Eye (tissue), 1 donor: ENCODE data around the gene ARID1B.

Experiments
- DNase-seq: peaks from one replicate; pipeline ENCODE4 v3.0.0-alpha.2; 2015

The ARID1B gene

GRCh38 chr6:156776840-156777576 lies at the start of gene ARID1B:
TSS of gene ARID1B (plus strand) at chr6:156777378. CDS start at chr6:156777681, 303 bp downstream.
- DNase-seq: peak; percentile 95

DNA sequence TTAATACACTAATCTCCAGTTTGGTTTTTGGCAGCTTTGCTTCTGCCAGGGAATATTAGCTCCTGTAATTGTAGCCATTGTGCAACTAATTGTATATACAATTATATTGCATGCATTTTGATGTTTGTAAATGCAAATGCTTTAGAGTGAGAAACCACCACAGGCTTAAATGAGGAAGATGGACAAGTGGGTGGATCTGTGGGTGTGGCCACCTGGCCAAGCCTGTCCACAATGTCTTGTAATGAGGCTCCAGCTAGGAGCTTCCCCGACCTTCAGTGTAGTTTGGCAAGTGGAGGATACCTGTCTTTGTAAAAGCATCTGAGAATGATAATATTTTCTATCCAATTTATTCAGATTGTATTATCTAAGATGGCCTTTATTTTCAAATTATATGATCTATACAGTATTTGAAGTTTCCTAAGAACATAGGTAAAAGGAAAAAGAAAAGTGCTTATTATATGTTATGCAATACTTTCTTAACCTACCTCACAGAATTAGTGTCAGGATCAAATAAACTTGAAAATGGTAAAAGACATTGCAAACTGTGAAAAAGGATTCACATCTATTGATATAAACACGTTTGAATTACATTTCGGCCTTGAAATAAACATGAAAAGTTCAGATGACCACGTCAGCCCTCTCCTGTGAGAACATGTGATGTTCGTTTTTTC lies 49.3 kb upstream of the ARID1B start:
- DNase-seq: no peak

DNA sequence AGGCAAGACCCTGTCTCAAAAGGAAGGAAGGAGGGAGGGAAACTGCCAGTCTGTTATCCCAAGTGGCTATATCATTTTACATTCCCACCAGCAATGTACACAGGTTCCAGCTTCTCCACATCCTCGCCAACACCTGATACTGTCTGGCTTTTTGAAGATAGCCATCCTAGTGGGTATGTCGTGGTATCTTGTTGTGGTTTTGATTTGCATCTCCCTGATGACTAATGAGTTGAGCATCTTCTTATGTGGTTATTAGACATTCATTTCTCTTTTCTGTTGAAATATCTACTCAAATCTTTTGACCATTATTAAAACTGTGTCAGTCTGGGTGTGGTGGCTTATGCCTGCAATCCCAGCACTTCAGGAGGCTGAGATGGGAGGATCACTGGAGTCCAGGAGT lies 47.9 kb upstream of the ARID1B start:
- no peak for DNase-seq

- peak; percentile 58 for DNase-seq
Measured at GRCh38 chr6:156731396-156731795, 45.8 kb upstream of the ARID1B start.

DNA sequence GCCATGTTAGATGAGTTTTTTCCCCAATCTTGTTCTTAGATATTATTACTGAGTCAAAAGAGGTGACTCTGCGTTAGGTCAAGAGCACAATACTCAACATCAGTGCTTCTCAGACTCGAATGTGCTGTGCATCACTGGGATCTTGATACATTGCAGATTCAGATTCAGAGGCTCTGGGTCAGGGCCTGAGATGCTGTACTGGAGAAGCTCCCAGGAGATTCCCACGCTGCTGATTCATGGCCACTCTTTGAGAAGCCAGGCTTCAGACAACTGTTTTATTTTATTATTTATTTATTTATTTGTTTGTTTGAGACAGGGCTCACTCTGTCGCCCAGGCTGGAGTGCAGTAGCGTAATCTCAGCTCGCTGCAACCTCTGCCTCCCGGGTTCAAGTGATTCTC lies 41.4 kb upstream of the ARID1B start:
- no peak for DNase-seq

DNA sequence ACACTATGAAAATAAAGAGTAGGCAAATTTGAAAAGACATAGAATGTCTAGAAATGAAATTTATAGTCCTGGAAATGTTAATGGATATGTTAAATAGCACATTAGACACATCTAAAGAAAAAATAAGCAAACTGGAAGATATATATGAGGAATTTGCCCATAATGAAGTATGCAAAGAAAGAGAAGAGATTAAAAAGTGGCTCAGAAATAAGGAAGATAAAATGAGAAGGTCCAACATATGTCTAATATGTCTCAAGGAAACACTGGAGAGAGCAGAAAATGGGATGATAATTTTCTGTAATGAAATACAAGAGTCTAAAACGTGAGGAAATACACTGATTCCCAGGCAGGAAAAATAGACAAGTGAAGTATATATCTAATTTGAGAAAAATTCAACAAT lies 36.6 kb upstream of the ARID1B start:
- no peak for DNase-seq

DNA sequence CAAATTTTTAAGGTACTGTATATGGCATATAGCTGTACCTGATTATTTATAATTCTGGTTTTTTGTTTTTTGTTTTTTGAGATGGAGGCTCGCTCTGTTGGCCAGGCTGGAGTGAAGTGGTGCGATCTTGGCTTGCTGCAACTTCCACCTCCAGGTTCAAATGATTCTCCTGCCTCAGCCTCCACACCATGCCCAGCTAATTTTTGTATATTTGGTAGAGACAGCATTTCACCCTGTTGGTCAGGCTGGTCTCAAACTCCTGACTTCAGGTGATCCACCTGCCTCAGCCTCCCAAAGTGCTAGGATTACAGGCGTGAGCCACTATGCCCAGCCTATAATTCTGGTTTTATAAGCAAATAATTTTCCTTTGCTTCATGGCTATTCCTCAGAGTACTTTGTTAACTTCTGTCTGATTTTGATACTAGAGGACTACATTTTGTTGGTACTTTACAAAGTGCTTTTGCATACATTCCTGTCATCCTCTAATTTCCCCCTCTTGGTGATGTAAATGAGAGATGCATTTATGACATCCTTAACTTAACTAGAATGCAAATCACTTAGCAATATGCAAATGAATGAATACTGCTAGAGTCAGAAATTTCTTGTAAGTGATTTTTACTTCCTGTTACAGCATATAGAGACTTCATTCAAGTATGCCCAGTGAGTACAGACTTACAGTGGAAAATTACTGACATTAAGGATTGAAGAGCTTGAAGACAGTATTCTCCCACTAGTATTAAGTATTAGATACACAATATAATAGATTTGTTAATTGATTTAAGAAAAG lies 35.7 kb upstream of the ARID1B start:
- DNase-seq: no peak

GRCh38 chr6:156747715-156748114 lies 29.5 kb upstream of the ARID1B start:
- DNase-seq: peak; percentile 39

DNA sequence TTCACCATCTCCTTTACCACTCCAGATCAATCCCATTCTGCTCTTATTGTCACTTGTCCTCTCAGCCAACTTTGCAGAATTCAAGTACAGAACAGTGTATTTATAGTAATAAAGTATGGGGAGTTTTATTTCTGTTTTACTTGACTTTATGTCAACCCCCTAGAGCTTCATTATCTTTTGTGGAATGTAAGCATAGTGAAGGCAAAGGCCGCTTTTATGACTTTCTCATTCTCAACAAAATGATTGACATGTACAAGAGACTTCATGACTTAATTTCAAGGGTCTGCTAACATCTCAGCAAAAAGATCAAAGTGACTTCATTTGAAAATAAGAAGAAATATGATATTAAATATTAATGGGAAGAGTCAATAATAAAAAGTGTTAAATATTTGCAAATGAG lies 28.7 kb upstream of the ARID1B start:
- no peak for DNase-seq

- DNase-seq: no peak
Measured at GRCh38 chr6:156752666-156753301, 24.4 kb upstream of the ARID1B start.

- no peak for DNase-seq
Measured at GRCh38 chr6:156756630-156757610, 20.3 kb upstream of the ARID1B start.

DNA sequence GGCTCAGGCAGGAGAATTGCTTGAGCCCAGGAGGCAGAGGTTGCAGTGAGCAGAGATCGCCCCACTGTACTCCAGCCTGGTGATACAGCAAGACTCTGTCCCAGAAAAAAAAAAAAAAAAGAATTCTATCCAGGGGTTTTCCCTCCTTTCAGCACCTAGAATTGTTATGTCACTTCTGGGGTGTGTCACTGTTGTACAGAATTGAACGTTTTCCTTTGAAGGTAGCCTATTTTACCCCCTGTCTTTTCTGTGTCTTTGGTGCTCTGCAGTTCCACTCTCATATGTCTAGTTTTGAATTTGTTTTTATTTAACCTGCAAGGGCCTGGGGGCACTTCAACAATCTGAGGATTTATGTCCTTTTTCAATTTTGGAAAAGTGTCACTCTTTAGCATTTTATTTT lies 19.3 kb upstream of the ARID1B start:
- no peak for DNase-seq

DNA sequence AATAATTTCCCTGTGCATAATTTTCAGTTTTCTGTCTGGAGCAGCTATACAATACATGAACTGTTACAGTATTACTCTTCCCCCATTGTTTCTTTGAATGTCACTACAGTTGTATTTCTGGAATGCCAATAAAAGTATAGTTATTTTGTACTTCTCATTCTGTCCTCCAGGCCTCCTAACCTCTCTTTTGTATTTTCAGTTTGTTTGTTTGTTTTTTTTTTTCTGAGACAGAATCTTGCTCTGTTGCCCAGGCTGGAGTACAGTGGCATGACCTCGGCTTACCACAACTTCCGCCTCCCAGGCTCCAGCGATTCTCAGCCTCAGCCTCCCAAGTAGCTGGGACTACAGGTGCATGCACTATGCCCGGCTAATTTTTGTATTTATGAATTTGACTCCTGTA lies 16.8 kb upstream of the ARID1B start:
- DNase-seq: no peak

- no peak for DNase-seq
Measured at GRCh38 chr6:156762547-156762946, 14.6 kb upstream of the ARID1B start.

DNA sequence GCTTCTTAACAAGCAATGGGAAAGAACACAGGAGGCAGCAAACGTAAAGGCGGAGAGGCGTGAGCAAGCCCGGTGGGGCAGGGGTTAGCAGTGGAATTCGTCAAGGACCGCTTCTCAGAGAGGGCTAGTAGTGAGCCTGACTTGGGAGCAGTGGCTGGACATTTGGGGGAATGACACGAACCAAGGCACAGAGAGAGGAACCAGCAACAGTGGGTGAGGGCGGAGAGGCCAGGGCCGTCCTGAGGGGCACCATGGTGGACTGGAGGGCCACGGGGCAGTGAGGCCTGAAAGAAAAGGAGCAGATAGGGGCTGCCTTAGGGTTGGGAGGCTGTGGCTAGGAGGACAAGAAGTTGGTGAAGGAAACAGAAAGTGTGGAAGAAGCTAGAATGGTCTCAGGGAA lies 12.1 kb upstream of the ARID1B start:
- DNase-seq: no peak

DNA sequence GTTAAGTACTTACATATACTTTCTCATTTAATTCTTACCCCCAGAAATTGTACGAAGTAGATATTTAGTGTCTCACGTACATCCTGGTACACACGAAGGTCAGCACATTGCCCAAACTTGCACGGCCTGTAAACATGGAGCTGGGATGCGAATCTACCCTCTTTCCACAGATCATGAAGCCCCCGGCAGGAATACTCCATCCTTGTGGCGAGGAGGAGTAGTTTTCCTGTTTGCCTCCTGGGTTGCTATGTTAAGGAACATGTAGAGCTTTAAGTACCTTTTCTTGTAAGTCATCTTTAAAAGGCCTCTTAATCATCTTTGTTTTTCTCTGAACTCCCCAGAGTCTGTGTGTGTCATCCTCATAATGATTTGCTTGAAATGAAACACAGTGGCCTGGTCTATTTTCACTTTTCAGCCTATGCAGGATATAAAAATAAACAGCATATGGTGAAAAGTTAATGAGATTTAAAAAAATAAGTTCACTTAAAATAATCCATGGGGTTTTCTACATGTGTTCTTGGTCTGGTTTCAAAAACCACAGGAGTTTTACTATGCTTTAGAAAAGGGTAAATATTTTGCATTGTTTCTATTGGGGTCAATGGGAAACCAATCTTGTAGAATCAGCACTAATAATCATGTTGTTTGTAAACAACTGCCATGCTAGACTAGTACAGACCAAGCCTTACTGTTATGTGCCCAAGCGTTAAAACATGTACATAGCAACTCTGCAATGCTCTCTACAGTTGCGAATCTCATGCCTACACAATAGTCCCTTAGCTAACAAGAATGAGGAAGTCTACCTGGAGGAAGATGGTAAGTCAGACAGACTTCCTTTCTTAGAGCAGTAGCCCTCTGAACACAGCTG lies 9.3 kb upstream of the ARID1B start:
- no peak for DNase-seq

GRCh38 chr6:156771047-156771446 lies 6.1 kb upstream of the ARID1B start:
- DNase-seq: no peak

GRCh38 chr6:156771761-156772160 lies 5.4 kb upstream of the ARID1B start:
- DNase-seq: no peak

GRCh38 chr6:156773476-156773875 lies 3.7 kb upstream of the ARID1B start:
- DNase-seq: peak; percentile 48

GRCh38 chr6:156773935-156774852 lies 3.0 kb upstream of the ARID1B start:
- DNase-seq: peak; percentile 41
